HepG2 (cell line): ENCODE data around the gene BCAS4.

Source experiments
- CBFB ChIP-seq: sonication (generic); formaldehyde crosslinking; IDR thresholded peaks from 2 replicates; pipeline ENCODE4 v1.4.0; 2020; ENCODE audit warnings: missing genetic modification reagents
- CREB3 ChIP-seq: sonication (generic); formaldehyde crosslinking; IDR thresholded peaks from 2 replicates; pipeline ENCODE4 v1.5.0; 2020; ENCODE audit warnings: missing genetic modification reagents
- CTCF ChIP-seq: sonication (generic); formaldehyde crosslinking; IDR thresholded peaks from 2 replicates; pipeline ENCODE4 v1.5.0; 2020; ENCODE audit warnings: mild to moderate bottlenecking, missing genetic modification reagents, moderate library complexity
- HNF4G ChIP-seq, 2 experiments: sonication (generic) in 1 of 2; formaldehyde crosslinking in 1 of 2; IDR thresholded peaks; 2 replicates each; pipeline versions ENCODE4 v1.4.0 to v1.6.1; 2011 to 2020; ENCODE audit warnings: borderline replicate concordance in 2 of 2, low read depth in 2 of 2, mild to moderate bottlenecking in 2 of 2, low read length in 1 of 2, missing genetic modification reagents in 1 of 2, moderate library complexity in 1 of 2
- NFIC ChIP-seq: IDR thresholded peaks from 2 replicates; pipeline ENCODE4 v1.6.1; 2012; ENCODE audit warnings: mild to moderate bottlenecking, low read length, inconsistent platforms
- PBX3 ChIP-seq: sonication (generic); formaldehyde crosslinking; IDR thresholded peaks from 2 replicates; pipeline ENCODE4 v1.8.1; 2023; ENCODE audit warnings: missing genetic modification reagents, inconsistent platforms, borderline replicate concordance
- SKIL ChIP-seq: sonication (generic); formaldehyde crosslinking; IDR thresholded peaks from 2 replicates; pipeline ENCODE4 v1.8.0; 2022; ENCODE audit warnings: missing genetic modification reagents, mild to moderate bottlenecking, moderate library complexity, borderline replicate concordance
- SOX13 ChIP-seq, 3 experiments: fragments of 450-650 bp in 1 of 3; sonication (generic) in 1 of 3; formaldehyde crosslinking in 1 of 3; IDR thresholded peaks in 2 of 3; conservative IDR thresholded peaks in 1 of 3; 2 replicates each; pipeline versions ENCODE4 v1.5.0 to v1.6.1; 2016 to 2020; ENCODE audit warnings: antibody characterized with exemption in 1 of 3, mild to moderate bottlenecking in 1 of 3, missing compliant biosample characterization in 1 of 3, missing genetic modification reagents in 1 of 3, moderate library complexity in 1 of 3
- YEATS4 ChIP-seq: sonication (generic); formaldehyde crosslinking; IDR thresholded peaks from 2 replicates; pipeline ENCODE4 v1.4.0; 2020; ENCODE audit warnings: missing genetic modification reagents, borderline replicate concordance
- ZNF576 ChIP-seq: sonication (generic); formaldehyde crosslinking; IDR thresholded peaks from 2 replicates; pipeline ENCODE4 v1.4.0; 2020; ENCODE audit warnings: mild to moderate bottlenecking, missing genetic modification reagents
- ZSCAN9 ChIP-seq: IDR thresholded peaks from 2 replicates; pipeline ENCODE4 v1.6.1; 2016; ENCODE audit warnings: borderline replicate concordance

- TF ChIP-seq YEATS4 (CRISPR knock-in tag) (no peak), ZSCAN9 (CRISPR knock-in tag) (no peak), CTCF (CRISPR knock-in tag) (no peak), CREB3 (CRISPR knock-in tag) (no peak), SOX13 (IDR thresholded peaks at IDR 0.05) (no peak), SOX13 (CRISPR knock-in tag; conservative IDR thresholded peaks at IDR 0.05 in 1 of 2, IDR thresholded peaks at IDR 0.05 in 1 of 2) (no peak), NFIC (no peak), SKIL (CRISPR knock-in tag) (no peak), PBX3 (CRISPR knock-in tag) (no peak), CBFB (CRISPR knock-in tag) (no peak), HNF4G (IDR thresholded peaks at IDR 0.05; ENCODE audit: borderline replicate concordance, low read depth, low read length) (no peak), HNF4G (CRISPR knock-in tag; IDR thresholded peaks at IDR 0.05; ENCODE audit: borderline replicate concordance, low read depth) (no peak), ZNF576 (CRISPR knock-in tag) (no peak)
Measured at GRCh38 chr20:50870561-50871161, 75.8 kb downstream of the BCAS4 start.
